ENCODE data around the gene CA10.

CA10 gene

GRCh38 chr17:52158450-52159042 lies at the start of gene CA10:
CA10 (minus strand) TSS chr17:52158714.
- FAIRE-seq (no peak), DNase-seq (ENCODE audit: extremely low spot score, insufficient read length, low read depth) (no peak)

- DNase-seq (ENCODE audit: extremely low spot score, insufficient read length, low read depth) = no peak
- FAIRE-seq = no peak
Observed at GRCh38 chr17:52207796-52208195, 49.3 kb upstream of the CA10 start.

GRCh38 chr17:52202520-52203080 lies 44.1 kb upstream of the CA10 start:
- no peak for DNase-seq (ENCODE audit: extremely low spot score, insufficient read length, low read depth)
- no peak for FAIRE-seq

- no peak for DNase-seq (ENCODE audit: extremely low spot score, insufficient read length, low read depth)
- no peak for FAIRE-seq
Observed at GRCh38 chr17:52201767-52202519, 43.4 kb upstream of the CA10 start.

GRCh38 chr17:52191491-52191890 lies 33.0 kb upstream of the CA10 start:
- FAIRE-seq = no peak
- DNase-seq (ENCODE audit: extremely low spot score, insufficient read length, low read depth) = no peak

GRCh38 chr17:52181782-52182181 lies 23.3 kb upstream of the CA10 start:
- no peak for FAIRE-seq
- DNase-seq (ENCODE audit: extremely low spot score, insufficient read length, low read depth) = no peak

GRCh38 chr17:52178012-52178411 lies 19.5 kb upstream of the CA10 start:
- DNase-seq (ENCODE audit: extremely low spot score, insufficient read length, low read depth) = no peak

GRCh38 chr17:52170963-52171572 lies 12.6 kb upstream of the CA10 start:
- FAIRE-seq (no peak), DNase-seq (ENCODE audit: extremely low spot score, insufficient read length, low read depth) (no peak)

More at GRCh38 chr17:52178012-52178411, 19.5 kb upstream of the CA10 start:
- FAIRE-seq = no peak

- FAIRE-seq = no peak
- DNase-seq (ENCODE audit: extremely low spot score, insufficient read length, low read depth) = no peak
Observed at GRCh38 chr17:52160136-52160567, 1.6 kb upstream of the CA10 start.

- FAIRE-seq = no peak
- no peak for DNase-seq (ENCODE audit: extremely low spot score, insufficient read length, low read depth)
Observed at GRCh38 chr17:52159246-52160135, 977 bp upstream of the CA10 start.

GRCh38 chr17:52157603-52158449 lies 688 bp downstream of the CA10 start:
- FAIRE-seq (no peak), DNase-seq (ENCODE audit: extremely low spot score, insufficient read length, low read depth) (no peak)

- FAIRE-seq (no peak), DNase-seq (ENCODE audit: extremely low spot score, insufficient read length, low read depth) (no peak)
Observed at GRCh38 chr17:52156576-52157570, 1.6 kb downstream of the CA10 start.

- no peak for FAIRE-seq
- DNase-seq (ENCODE audit: extremely low spot score, insufficient read length, low read depth) = no peak
Observed at GRCh38 chr17:52155301-52155700, 3.2 kb downstream of the CA10 start.

- DNase-seq (ENCODE audit: extremely low spot score, insufficient read length, low read depth) = no peak
- no peak for FAIRE-seq
Observed at GRCh38 chr17:52154466-52154865, 4.0 kb downstream of the CA10 start.

- FAIRE-seq (no peak), DNase-seq (ENCODE audit: extremely low spot score, insufficient read length, low read depth) (no peak)
Observed at GRCh38 chr17:52150935-52151334, 7.6 kb downstream of the CA10 start.

GRCh38 chr17:52149626-52150025 lies 8.9 kb downstream of the CA10 start:
- FAIRE-seq (no peak), DNase-seq (ENCODE audit: extremely low spot score, insufficient read length, low read depth) (no peak)

- DNase-seq (ENCODE audit: extremely low spot score, insufficient read length, low read depth) = no peak
- FAIRE-seq = no peak
Observed at GRCh38 chr17:52148969-52149351, 9.6 kb downstream of the CA10 start.

Measured in GM18507 (cell line).